Lung (tissue), 12 donors: ENCODE results near the gene EPS8L3. TPM values are rescaled to one million over a fixed set of nuclear protein-coding genes. Genes with fewer than 3 reads are reported as not detected.

Experiments
- ATAC-seq: fragments of 200-7000 bp; cut with Tn5 transposase; one replicate; pipeline ENCODE4 v1.9.1; 2020; ENCODE audit warnings: moderate number of reproducible peaks; ENCODE audit not compliant: insufficient read depth, low FRiP score
- DNase-seq, 3 donors: peaks; one replicate each; pipeline ENCODE4 v3.0.0-alpha.2; 2013 to 2017
- H3K27ac ChIP-seq, 2 donors: one replicate each; pipeline ENCODE4 v1.5.1; 2013; ENCODE audit warnings: mild to moderate bottlenecking in 2 of 2, moderate library complexity in 2 of 2, control low read depth in 1 of 2, inconsistent platforms in 1 of 2, low read depth in 1 of 2, low read length in 1 of 2
- H3K27me3 ChIP-seq, 3 donors: one replicate each; pipeline ENCODE4 v1.5.1; 2013; ENCODE audit warnings: low read length in 2 of 3; ENCODE audit not compliant: control insufficient read depth in 3 of 3, insufficient read depth in 3 of 3
- H3K36me3 ChIP-seq, 4 donors: one replicate each; pipeline ENCODE4 v1.5.1; 2013; ENCODE audit warnings: low read length in 4 of 4, mild to moderate bottlenecking in 1 of 4, moderate library complexity in 1 of 4; ENCODE audit not compliant: control insufficient read depth in 4 of 4, insufficient read depth in 4 of 4
- H3K4me1 ChIP-seq, 5 donors: one replicate each; pipeline ENCODE4 v1.5.1; 2013; ENCODE audit warnings: low read length in 5 of 5, mild to moderate bottlenecking in 2 of 5, moderate library complexity in 1 of 5; ENCODE audit not compliant: control insufficient read depth in 5 of 5, insufficient read depth in 5 of 5
- H3K4me3 ChIP-seq: one replicate; pipeline ENCODE4 v1.5.1; 2013; ENCODE audit warnings: mild to moderate bottlenecking, control low read depth, moderate library complexity
- H3K9ac ChIP-seq, 2 donors: one replicate each; pipeline ENCODE4 v1.5.1; 2013; ENCODE audit warnings: low read length in 2 of 2, control low read depth in 1 of 2; ENCODE audit not compliant: insufficient read depth in 1 of 2
- H3K9me3 ChIP-seq, 4 donors: one replicate each; pipeline ENCODE4 v1.5.1; 2013; ENCODE audit warnings: low read length in 3 of 4, mild to moderate bottlenecking in 1 of 4, moderate library complexity in 1 of 4; ENCODE audit not compliant: control insufficient read depth in 4 of 4, insufficient read depth in 3 of 4
- CTCF ChIP-seq: IDR thresholded peaks from 2 replicates; pipeline ENCODE4 v1.5.1; 2012; ENCODE audit warnings: mild to moderate bottlenecking; ENCODE audit errors: control extremely low read depth, extremely low read depth
- WGBS, 2 donors: extraction: QIAGEN DNeasy Blood & Tissue Kit; methylation state at CpG; one replicate each; pipeline ENCODE4 v1.1.7; 2013; 5-methylcytosine and 5-hydroxymethylcytosine counted together
- polyA plus RNA-seq, 2 donors: library from polyadenylated mRNA; stranded (reverse); fragments of 200-250 nt; gene quantifications; one replicate each; pipeline ENCODE4 v1.2.1, GENCODE V29; 2013
- total RNA-seq, 2 donors: library from RNA; depleted of rRNA in 1 of 2; stranded (reverse); fragments of >200 nt in 1 of 2; gene quantifications; one replicate each; pipeline ENCODE4 v1.2.1, GENCODE V29; 2014 to 2021
- donor health status: control.
- donor health status: control.
- donor health status: Bipolar disorder and iron deficiency.
- donor health status: healthy.
- donor health status: DM: yes; HTN: yes; CAD: no.

Gene EPS8L3
- total and polyA plus RNA-seq, 4 donors, result 0.10 to 0.52 TPM; not detected in 2

- no peak for TF ChIP-seq CTCF
- Histone ChIP-seq H3K27ac (no peak overlapping the region), H3K9me3 (no peaks in the 10 kb centered on the region), H3K36me3 (no peaks in the 10 kb centered on the region), H3K4me3 (no peak overlapping the region), H3K4me1 (peaks cover 0 to 10% (median 0%) of the 10 kb centered on the region in 5 donors), H3K27me3 (no peaks in the 10 kb centered on the region), H3K9ac (no peak overlapping the region)
- 75 to 78% methylated on average over 13 of the region's 13 CpGs for WGBS, 2 donors
- DNase-seq (no peak), ATAC-seq (no peak)
Observed at GRCh38 chr1:109765896-109766615, 2.3 kb upstream of the EPS8L3 start.

GRCh38 chr1:109765483-109765815 lies 1.7 kb upstream of the EPS8L3 start:
- no peaks in the 10 kb centered on the region for H3K36me3 ChIP-seq
- no peak for TF ChIP-seq CTCF
- no peak overlapping the region for H3K9ac ChIP-seq
- no peak overlapping the region for H3K27ac ChIP-seq
- no peaks in the 10 kb centered on the region for H3K9me3 ChIP-seq
- DNase-seq, result no peak
- H3K4me1 ChIP-seq, result peaks cover 0 to 10% (median 0%) of the 10 kb centered on the region in 5 donors
- no peaks in the 10 kb centered on the region for H3K27me3 ChIP-seq
- ATAC-seq, result no peak
- H3K4me3 ChIP-seq, result no peak overlapping the region
- 64 to 72% methylated on average over 4 of the region's 4 CpGs for WGBS, 2 donors

- H3K27me3 ChIP-seq, result no peaks in the 10 kb centered on the region
- H3K27ac ChIP-seq, result no peak overlapping the region
Observed at GRCh38 chr1:109764561-109765482, 1.1 kb upstream of the EPS8L3 start.

More at GRCh38 chr1:109764561-109765482, 1.1 kb upstream of the EPS8L3 start:
- 91 to 93% methylated on average over 13 of the region's 13 CpGs for WGBS, 2 donors
- Histone ChIP-seq H3K9me3 (no peaks in the 10 kb centered on the region), H3K9ac (no peak overlapping the region), H3K4me1 (peaks cover 0 to 10% (median 0%) of the 10 kb centered on the region in 5 donors), H3K36me3 (no peaks in the 10 kb centered on the region), H3K4me3 (no peak overlapping the region)
- no peak for TF ChIP-seq CTCF
- ATAC-seq, result no peak
- no peak for DNase-seq
